Transverse colon (tissue), 4 donors: ENCODE measurements around the gene FXN. TPM values are rescaled to one million over a fixed set of nuclear protein-coding genes. Genes with fewer than 3 reads are reported as not detected.

ENCODE experiments used
- DNase-seq: peaks from one replicate; pipeline ENCODE4 v3.0.0-alpha.2; 2019
- H3K27ac ChIP-seq, 4 donors: fragments of 200-600 bp; sonication (generic); 2 replicates each; pipeline ENCODE4 v1.5.1; 2016 to 2018; ENCODE audit warnings: inconsistent platforms in 4 of 4
- H3K27me3 ChIP-seq: fragments of 200-600 bp; sonication (generic); 2 replicates; pipeline ENCODE4 v1.5.1; 2017; ENCODE audit warnings: inconsistent platforms
- H3K36me3 ChIP-seq, 4 donors: fragments of 200-600 bp; sonication (generic); 2 replicates each; pipeline ENCODE4 v1.5.1; 2017 to 2019; ENCODE audit warnings: inconsistent platforms in 4 of 4
- H3K4me1 ChIP-seq, 4 donors: fragments of 200-600 bp; sonication (generic); 2 replicates each; pipeline ENCODE4 v1.5.1; 2017 to 2020; ENCODE audit warnings: inconsistent platforms in 4 of 4
- H3K4me3 ChIP-seq, 4 donors: fragments of 200-600 bp; sonication (generic); 1 replicate in 1 of 4; 2 replicates in 3 of 4; pipeline versions ENCODE4 v1.5.1 to v1.6.1; 2017 to 2019; ENCODE audit warnings: inconsistent platforms in 4 of 4
- H3K9me3 ChIP-seq, 2 donors: fragments of 200-600 bp; sonication (generic); 2 replicates each; pipeline ENCODE4 v1.5.1; 2017 to 2019; ENCODE audit warnings: inconsistent platforms in 2 of 2
- EP300 ChIP-seq: sonication (generic); formaldehyde crosslinking; IDR thresholded peaks from one replicate; pipeline ENCODE4 v1.6.1; 2017; ENCODE audit warnings: antibody characterized with exemption, low read depth
- POLR2A ChIP-seq: fragments of 450-650 bp; IDR thresholded peaks from one replicate; pipeline ENCODE4 v1.6.1; 2016; ENCODE audit warnings: antibody characterized with exemption, mild to moderate bottlenecking, moderate library complexity
- POLR2AphosphoS5 ChIP-seq, 3 donors: sonication (generic); formaldehyde crosslinking; IDR thresholded peaks; one replicate each; pipeline ENCODE4 v1.6.1; 2016; ENCODE audit warnings: antibody characterized with exemption in 3 of 3
- WGBS, 2 donors: methylation state at CpG; one replicate each; pipeline ENCODE4 v1.1.5; 2018; ENCODE audit warnings: low coverage in 1 of 2; 5-methylcytosine and 5-hydroxymethylcytosine counted together
- in situ Hi-C, 4 donors: fragments of 200-750 bp; cut with MboI; loops; one replicate each; pipeline versions ENCODE4 v1.15.0 to v1.15.1; 2017; ENCODE audit warnings: low sequenced_read_pairs in 3 of 4, low pct_ligation_motif_present in 1 of 4, low pct_unique_long_range_greater_than_20kb in 1 of 4
- intact Hi-C: fragments of 100-400 bp; cut with DNase I; formaldehyde crosslinking; loops from one replicate; pipeline ENCODE4 v1.15.1; 2023; ENCODE audit warnings: low total_unique reads
- total RNA-seq, 4 donors: library from RNA; depleted of rRNA; stranded (reverse); fragments of >200 nt; gene quantifications; one replicate each; pipeline ENCODE4 v1.1.0, GENCODE V29; 2016
- TF ChIP-seq, protein P1 (sequence below), 5 experiments: fragments of 200-600 bp in 3 of 5; fragments of 450-650 bp in 2 of 5; sonication (generic) in 3 of 5; IDR thresholded peaks; 1 replicate in 2 of 5; 2 replicates in 3 of 5; pipeline ENCODE4 v1.5.1; 2016 to 2017; ENCODE audit warnings: antibody characterized with exemption in 5 of 5, inconsistent platforms in 3 of 5, mild to moderate bottlenecking in 2 of 5, moderate library complexity in 1 of 5

Gene FXN
- total RNA-seq, 4 donors from 2014 or later: 2.0 to 5.5 (median 3.5) TPM

DNA sequence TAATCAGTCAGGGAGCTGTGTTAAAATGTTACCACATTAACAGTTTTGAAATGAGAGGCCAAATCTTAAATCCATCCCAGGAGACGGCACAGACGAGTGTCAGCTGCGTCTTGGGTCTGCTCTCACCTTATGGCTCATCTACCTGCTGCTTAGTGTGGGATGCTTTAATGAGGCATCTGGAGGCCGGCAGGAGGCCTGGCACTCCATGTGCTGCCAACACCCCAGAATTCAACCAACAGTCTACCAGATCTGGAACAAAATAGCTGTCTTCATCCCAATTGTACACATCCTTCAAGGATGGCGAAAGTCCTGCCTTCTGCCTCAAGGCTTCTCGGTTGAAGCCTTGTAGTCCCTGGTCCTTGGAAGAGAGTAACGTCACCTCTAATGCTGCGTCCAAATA, 33.6 kb upstream of the FXN start:
- TF ChIP-seq POLR2AphosphoS5 (IDR thresholded peaks at IDR 0.05): no peak
- TF ChIP-seq EP300: no peak
- TF ChIP-seq POLR2A: no peak
- TF ChIP-seq, protein P1, sequence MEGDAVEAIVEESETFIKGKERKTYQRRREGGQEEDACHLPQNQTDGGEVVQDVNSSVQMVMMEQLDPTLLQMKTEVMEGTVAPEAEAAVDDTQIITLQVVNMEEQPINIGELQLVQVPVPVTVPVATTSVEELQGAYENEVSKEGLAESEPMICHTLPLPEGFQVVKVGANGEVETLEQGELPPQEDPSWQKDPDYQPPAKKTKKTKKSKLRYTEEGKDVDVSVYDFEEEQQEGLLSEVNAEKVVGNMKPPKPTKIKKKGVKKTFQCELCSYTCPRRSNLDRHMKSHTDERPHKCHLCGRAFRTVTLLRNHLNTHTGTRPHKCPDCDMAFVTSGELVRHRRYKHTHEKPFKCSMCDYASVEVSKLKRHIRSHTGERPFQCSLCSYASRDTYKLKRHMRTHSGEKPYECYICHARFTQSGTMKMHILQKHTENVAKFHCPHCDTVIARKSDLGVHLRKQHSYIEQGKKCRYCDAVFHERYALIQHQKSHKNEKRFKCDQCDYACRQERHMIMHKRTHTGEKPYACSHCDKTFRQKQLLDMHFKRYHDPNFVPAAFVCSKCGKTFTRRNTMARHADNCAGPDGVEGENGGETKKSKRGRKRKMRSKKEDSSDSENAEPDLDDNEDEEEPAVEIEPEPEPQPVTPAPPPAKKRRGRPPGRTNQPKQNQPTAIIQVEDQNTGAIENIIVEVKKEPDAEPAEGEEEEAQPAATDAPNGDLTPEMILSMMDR (IDR thresholded peaks at IDR 0.05): no peak
- WGBS, 2 donors: 74 to 88% methylated on average over 3 to 8 of the region's 8 CpGs
- Histone ChIP-seq H3K4me1 (peaks cover 0 to 15% (median 3%) of the 10 kb centered on the region in 4 donors), H3K27me3 (no peaks in the 10 kb centered on the region), H3K36me3 (no peaks in the 10 kb centered on the region), H3K4me3 (no peak overlapping the region), H3K9me3 (no peaks in the 10 kb centered on the region), H3K27ac (no peak overlapping the region)
- in situ Hi-C loops (loop anchor here (5.0 to 25.0 kb wide), 4 partner anchors 57 to 420 kb away; no protein-coding TSS in a partner anchor), intact Hi-C loops (loop anchor here (5.0 kb wide), 1 partner anchor 295 kb away; the partner anchor contains the start of gene PIP5K1B)
- DNase-seq: no peak

DNA sequence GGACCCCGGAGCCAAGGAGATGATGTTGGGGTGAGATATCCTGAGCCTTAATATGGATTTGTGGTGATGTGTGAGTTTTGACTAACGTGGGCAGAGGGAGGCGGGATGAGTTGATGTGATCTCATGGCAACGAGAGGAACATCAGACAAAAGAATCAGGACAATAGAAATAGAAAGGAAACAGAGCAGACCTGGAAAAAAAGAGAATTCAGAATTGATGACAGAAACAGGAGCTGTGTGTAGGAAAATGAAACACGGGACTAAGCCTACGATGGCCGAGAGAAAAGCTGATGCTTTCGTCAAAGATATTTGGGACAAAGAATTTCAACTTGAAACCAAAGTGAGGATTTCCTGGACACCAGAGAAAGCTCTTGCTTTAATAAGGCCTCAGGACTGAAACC, 32.5 kb upstream of the FXN start:
- Histone ChIP-seq H3K27me3 (no peaks in the 10 kb centered on the region), H3K27ac (no peak overlapping the region), H3K4me1 (peaks cover 0 to 14% (median 3%) of the 10 kb centered on the region in 4 donors), H3K36me3 (no peaks in the 10 kb centered on the region), H3K4me3 (no peak overlapping the region), H3K9me3 (no peaks in the 10 kb centered on the region)
- TF ChIP-seq, protein P1 (IDR thresholded peaks at IDR 0.05): no peak
- TF ChIP-seq POLR2A: no peak
- no peak for TF ChIP-seq EP300
- in situ Hi-C loops (loop anchor here (5.0 to 25.0 kb wide), 4 partner anchors 58 to 421 kb away; no protein-coding TSS in a partner anchor), intact Hi-C loops (loop anchor here (5.0 kb wide), 1 partner anchor 296 kb away; the partner anchor contains the start of gene PIP5K1B)
- WGBS, 2 donors: 81 to 83% methylated on average over 7 to 8 of the region's 8 CpGs
- DNase-seq: no peak

GRCh38 chr9:69004836-69005235, 30.7 kb upstream of the FXN start:
- Histone ChIP-seq H3K9me3 (no peaks in the 10 kb centered on the region), H3K4me3 (no peak overlapping the region), H3K27me3 (no peaks in the 10 kb centered on the region), H3K4me1 (no peaks in the 10 kb centered on the region), H3K27ac (no peak overlapping the region), H3K36me3 (no peaks in the 10 kb centered on the region)
- intact Hi-C loops: loop anchor here (5.0 kb wide), 1 partner anchor 298 kb away; the partner anchor contains the start of gene PIP5K1B
- in situ Hi-C loops: loop anchor here (5.0 to 25.0 kb wide), 4 partner anchors 60 to 423 kb away; no protein-coding TSS in a partner anchor
- TF ChIP-seq POLR2AphosphoS5 (IDR thresholded peaks at IDR 0.05) (no peak), POLR2A (no peak), EP300 (no peak)
- TF ChIP-seq, protein P1 (IDR thresholded peaks at IDR 0.05): no peak
- 24 to 46% methylated on average over 2 of the region's 2 CpGs for WGBS, 2 donors
- DNase-seq: no peak

DNA sequence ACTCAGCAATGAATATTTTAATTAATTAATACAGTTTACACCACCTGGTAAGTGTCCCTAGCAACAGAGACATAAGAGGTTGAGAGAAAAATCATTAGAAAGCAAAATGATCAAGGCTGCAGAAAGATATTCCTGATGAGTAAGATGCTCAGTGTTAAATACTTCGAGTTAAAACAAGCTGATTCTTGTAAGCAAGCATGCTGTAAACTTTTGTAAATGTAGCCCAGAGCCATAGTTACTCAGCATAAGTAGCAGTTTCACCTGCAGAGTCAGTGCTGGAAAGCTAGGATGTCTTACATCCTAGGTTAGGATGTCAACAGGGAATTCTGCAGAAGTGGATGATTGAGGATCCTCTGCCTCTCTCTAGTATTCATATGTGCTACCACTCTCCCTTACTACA, 25.8 kb upstream of the FXN start:
- DNase-seq: no peak
- H3K36me3 ChIP-seq: no peaks in the 10 kb centered on the region
- H3K4me3 ChIP-seq: no peak overlapping the region
- H3K27me3 ChIP-seq: no peaks in the 10 kb centered on the region
- in situ Hi-C loops: loop anchor here in 3 of 4 donors (10.0 to 25.0 kb wide), 3 partner anchors 65 to 422 kb away; no protein-coding TSS in a partner anchor
- no peaks in the 10 kb centered on the region for H3K4me1 ChIP-seq
- TF ChIP-seq, protein P1 (IDR thresholded peaks at IDR 0.05): no peak
- TF ChIP-seq POLR2AphosphoS5 (IDR thresholded peaks at IDR 0.05) (no peak), POLR2A (no peak), EP300 (no peak)
- no peaks in the 10 kb centered on the region for H3K9me3 ChIP-seq
- WGBS, 2 donors: 40 to 69% methylated on average over 1 of the region's 1 CpG
- no peak overlapping the region for H3K27ac ChIP-seq
- intact Hi-C loops: no loop called here
